DND-41 (cell line): ENCODE results near the gene DLG2.

Experiments
- EZH2 ChIP-seq: IDR thresholded peaks from 3 replicates; pipeline ENCODE4 v1.6.1; 2012; ENCODE audit warnings: borderline replicate concordance, low read depth, mild to moderate bottlenecking, moderate library complexity, low read length, inconsistent platforms; ENCODE audit not compliant: severe bottlenecking
- TF ChIP-seq, protein P1 (sequence below): IDR thresholded peaks from 2 replicates; pipeline ENCODE4 v1.5.1; 2012; ENCODE audit warnings: borderline replicate concordance, low read length, moderate library complexity, mild to moderate bottlenecking; ENCODE audit not compliant: poor library complexity, severe bottlenecking; ENCODE audit errors: extremely low read depth

DNA sequence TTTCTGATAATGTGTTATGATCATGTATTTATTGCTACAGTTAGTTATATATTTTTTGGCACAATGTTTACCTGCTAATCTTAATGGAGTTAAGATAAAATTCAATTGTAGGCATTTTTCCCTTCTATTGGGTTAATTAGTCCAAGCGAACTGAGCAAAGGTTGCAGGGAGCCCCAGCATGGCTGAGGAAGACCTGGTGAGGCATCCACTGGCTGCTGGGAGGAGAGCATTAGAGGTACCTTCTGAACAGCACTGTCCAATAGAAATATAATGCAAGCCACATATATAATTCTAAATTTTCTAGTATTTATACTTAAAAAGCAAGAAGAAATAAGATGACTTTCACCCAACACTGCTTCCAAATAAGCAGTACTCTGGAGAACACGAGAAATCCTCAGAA lies 19.9 kb upstream of the DLG2 start:
- TF ChIP-seq, protein P1, sequence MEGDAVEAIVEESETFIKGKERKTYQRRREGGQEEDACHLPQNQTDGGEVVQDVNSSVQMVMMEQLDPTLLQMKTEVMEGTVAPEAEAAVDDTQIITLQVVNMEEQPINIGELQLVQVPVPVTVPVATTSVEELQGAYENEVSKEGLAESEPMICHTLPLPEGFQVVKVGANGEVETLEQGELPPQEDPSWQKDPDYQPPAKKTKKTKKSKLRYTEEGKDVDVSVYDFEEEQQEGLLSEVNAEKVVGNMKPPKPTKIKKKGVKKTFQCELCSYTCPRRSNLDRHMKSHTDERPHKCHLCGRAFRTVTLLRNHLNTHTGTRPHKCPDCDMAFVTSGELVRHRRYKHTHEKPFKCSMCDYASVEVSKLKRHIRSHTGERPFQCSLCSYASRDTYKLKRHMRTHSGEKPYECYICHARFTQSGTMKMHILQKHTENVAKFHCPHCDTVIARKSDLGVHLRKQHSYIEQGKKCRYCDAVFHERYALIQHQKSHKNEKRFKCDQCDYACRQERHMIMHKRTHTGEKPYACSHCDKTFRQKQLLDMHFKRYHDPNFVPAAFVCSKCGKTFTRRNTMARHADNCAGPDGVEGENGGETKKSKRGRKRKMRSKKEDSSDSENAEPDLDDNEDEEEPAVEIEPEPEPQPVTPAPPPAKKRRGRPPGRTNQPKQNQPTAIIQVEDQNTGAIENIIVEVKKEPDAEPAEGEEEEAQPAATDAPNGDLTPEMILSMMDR, result no peak
- no peak for TF ChIP-seq EZH2
